ENCODE measurements around the gene EEF1G.

EEF1G gene

DNA sequence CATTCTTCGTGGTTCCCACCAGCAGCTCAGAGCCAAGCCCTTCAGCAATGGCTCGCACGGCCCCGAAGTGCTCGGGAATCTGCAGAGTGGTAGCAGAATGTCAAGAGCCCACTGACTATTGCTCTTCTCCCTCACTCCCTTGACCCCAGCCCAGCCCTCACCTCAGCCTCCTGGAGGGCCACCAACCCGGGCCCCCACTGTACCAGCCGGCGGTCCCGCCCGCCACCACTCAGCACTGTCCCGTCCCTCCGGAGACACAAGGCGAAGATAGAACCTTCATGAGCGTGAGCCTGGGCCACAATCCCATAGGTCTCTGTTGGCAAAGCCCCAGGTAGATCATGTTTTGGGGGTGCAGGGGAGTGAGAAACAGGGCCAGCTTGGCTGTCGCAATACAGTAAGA is 32.2 kb upstream of the EEF1G start:
- Histone ChIP-seq H3K4me3 (no peak overlapping the region), H3K9me3 (ENCODE audit: low read depth, low read length) (no peaks in the 10 kb centered on the region), H3K9ac (ENCODE audit: insufficient read length) (no peak overlapping the region), H3K36me3 (ENCODE audit: insufficient read depth, low read length) (no peaks in the 10 kb centered on the region), H3K27ac (no peak overlapping the region)
- DNase-seq (ENCODE audit: low read depth, low spot score) = no peak
- no peak for TF ChIP-seq FOXP2 (optimal IDR thresholded peaks at IDR 0.05; ENCODE audit: control extremely low read depth, extremely low read length, insufficient read depth)
- TF ChIP-seq POLR2AphosphoS5 (IDR thresholded peaks at IDR 0.05; ENCODE audit: borderline replicate concordance, low read depth, low read length) = no peak
- TF ChIP-seq EZH2 (IDR thresholded peaks at IDR 0.05) = no peak

DNA sequence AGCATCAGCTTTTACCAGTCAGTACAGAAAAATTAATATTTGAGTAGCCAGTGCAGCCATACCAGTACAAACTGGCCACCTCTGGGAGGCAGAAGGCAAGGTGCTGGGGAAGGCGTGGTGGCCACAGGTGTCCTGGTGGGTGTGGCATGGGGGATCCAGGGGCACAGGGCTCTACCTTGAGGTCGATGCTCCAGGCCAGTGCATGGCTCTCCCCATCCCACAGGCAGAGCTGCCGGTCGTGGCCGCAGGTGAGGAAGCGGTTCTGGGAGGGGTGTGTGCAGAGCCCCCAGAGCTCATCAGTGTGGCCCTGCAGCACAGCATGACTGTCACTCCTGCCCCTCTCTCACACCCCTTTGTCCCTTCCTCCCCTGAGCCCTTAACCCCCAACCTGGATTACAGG is 31.8 kb upstream of the EEF1G start:
- Histone ChIP-seq H3K4me3 (no peak overlapping the region), H3K9ac (ENCODE audit: insufficient read length) (no peak overlapping the region), H3K9me3 (ENCODE audit: low read depth, low read length) (no peaks in the 10 kb centered on the region), H3K27ac (no peak overlapping the region), H3K36me3 (ENCODE audit: insufficient read depth, low read length) (no peaks in the 10 kb centered on the region; the same call in 1 of the 2 replicates)
- no peak for DNase-seq (ENCODE audit: low read depth, low spot score)
- TF ChIP-seq FOXP2 (optimal IDR thresholded peaks at IDR 0.05; ENCODE audit: control extremely low read depth, extremely low read length, insufficient read depth) = no peak
- no peak for TF ChIP-seq EZH2 (IDR thresholded peaks at IDR 0.05)
- TF ChIP-seq POLR2AphosphoS5 (IDR thresholded peaks at IDR 0.05; ENCODE audit: borderline replicate concordance, low read depth, low read length) = no peak

DNA sequence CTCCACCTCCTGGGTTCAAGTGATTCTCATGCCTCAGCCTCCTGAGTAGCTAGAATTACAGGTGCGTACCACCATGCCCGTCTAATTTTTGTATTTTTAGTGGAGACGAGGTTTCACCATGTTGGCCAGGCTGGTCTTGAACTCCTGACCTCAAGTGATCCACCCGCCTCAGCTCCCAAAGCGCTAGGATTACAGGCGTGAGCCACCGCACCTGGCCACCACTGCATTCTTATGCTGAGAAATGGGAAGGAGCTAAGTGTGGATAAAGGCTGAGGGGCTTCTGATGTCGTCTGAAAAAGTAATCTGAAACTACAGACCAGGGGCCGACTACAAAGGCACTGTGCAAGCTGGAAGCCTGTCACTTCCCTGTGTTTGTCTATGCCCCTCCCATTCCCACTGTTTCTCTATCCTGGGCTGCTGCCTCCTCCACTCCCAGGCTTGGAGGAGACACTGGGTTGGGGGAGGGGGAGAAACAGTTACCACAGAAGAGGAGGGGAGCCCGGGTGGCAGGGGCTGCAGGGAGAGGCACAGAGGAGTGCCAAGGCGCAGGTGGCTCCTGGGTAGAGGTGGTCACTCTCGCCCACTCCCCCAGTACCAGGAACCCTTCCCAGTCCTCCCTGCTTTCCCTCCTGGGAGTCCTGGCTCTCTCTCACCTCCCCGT is 30.9 kb upstream of the EEF1G start:
- no peak for DNase-seq (ENCODE audit: low read depth, low spot score)
- Histone ChIP-seq H3K36me3 (ENCODE audit: insufficient read depth, low read length) (peaks cover 6% of the 10 kb centered on the region), H3K9ac (ENCODE audit: insufficient read length) (no peak overlapping the region), H3K9me3 (ENCODE audit: low read depth, low read length) (no peaks in the 10 kb centered on the region), H3K4me3 (no peak overlapping the region), H3K27ac (no peak overlapping the region)
- TF ChIP-seq POLR2AphosphoS5 (IDR thresholded peaks at IDR 0.05; ENCODE audit: borderline replicate concordance, low read depth, low read length) = no peak
- no peak for TF ChIP-seq FOXP2 (optimal IDR thresholded peaks at IDR 0.05; ENCODE audit: control extremely low read depth, extremely low read length, insufficient read depth)
- TF ChIP-seq EZH2 (IDR thresholded peaks at IDR 0.05) = no peak

DNA sequence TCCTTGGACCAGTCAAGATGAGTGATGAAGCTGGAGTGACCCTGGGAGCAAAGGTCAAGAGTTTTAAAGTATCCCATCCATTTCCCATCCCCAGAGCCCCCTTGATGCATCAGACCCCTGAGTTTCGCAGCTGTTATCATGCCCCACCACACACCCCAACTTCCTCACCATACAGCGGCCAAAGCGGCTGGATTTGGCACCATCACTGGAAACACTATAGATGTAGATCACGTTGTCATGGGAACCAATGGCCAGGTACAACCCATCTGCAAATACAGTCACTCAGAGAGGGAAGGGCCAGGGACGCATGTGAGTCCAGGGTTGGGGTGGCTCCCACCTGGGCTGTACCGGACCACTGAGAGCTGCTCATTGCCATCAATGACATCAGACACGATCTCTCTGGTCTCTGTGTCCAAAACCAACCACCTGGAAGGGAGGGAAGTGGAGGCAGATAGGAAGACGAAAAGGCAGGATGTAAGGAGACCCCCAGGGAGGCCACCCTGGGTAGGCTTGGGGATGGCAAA is 30.1 kb upstream of the EEF1G start:
- Histone ChIP-seq H3K9ac (ENCODE audit: insufficient read length) (no peak overlapping the region), H3K27ac (no peak overlapping the region; the same call in 1 of the 2 replicates), H3K4me3 (no peak overlapping the region), H3K36me3 (ENCODE audit: insufficient read depth, low read length) (peaks cover 11% of the 10 kb centered on the region), H3K9me3 (ENCODE audit: low read depth, low read length) (no peaks in the 10 kb centered on the region)
- TF ChIP-seq FOXP2 (optimal IDR thresholded peaks at IDR 0.05; ENCODE audit: control extremely low read depth, extremely low read length, insufficient read depth) (no peak), POLR2AphosphoS5 (IDR thresholded peaks at IDR 0.05; ENCODE audit: borderline replicate concordance, low read depth, low read length) (no peak), EZH2 (IDR thresholded peaks at IDR 0.05) (no peak)
- no peak for DNase-seq (ENCODE audit: low read depth, low spot score)

DNA sequence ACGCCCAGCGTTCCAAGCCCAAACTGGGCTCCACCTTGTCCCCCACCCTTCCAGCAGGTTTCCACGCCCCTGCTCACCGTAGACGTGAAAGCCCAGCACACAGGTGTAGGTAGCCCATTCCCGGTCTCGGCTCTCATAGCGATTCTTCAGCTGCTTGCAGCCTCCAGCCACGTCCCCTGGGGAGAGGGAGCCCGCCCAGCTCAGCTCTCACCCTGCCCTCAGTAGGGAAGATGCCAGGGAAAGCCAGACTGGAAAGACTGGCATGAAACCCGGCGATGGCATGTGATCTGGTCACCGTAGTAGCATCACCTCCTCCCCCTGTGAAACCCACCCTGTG is 29.3 kb upstream of the EEF1G start:
- Histone ChIP-seq H3K9ac (ENCODE audit: insufficient read length) (no peak overlapping the region), H3K4me3 (no peak overlapping the region), H3K27ac (no peak overlapping the region), H3K9me3 (ENCODE audit: low read depth, low read length) (no peaks in the 10 kb centered on the region), H3K36me3 (ENCODE audit: insufficient read depth, low read length) (peaks cover 19% of the 10 kb centered on the region)
- TF ChIP-seq FOXP2 (optimal IDR thresholded peaks at IDR 0.05; ENCODE audit: control extremely low read depth, extremely low read length, insufficient read depth) (no peak), POLR2AphosphoS5 (IDR thresholded peaks at IDR 0.05; ENCODE audit: borderline replicate concordance, low read depth, low read length) (no peak), EZH2 (IDR thresholded peaks at IDR 0.05) (no peak)
- no peak for DNase-seq (ENCODE audit: low read depth, low spot score)

DNA sequence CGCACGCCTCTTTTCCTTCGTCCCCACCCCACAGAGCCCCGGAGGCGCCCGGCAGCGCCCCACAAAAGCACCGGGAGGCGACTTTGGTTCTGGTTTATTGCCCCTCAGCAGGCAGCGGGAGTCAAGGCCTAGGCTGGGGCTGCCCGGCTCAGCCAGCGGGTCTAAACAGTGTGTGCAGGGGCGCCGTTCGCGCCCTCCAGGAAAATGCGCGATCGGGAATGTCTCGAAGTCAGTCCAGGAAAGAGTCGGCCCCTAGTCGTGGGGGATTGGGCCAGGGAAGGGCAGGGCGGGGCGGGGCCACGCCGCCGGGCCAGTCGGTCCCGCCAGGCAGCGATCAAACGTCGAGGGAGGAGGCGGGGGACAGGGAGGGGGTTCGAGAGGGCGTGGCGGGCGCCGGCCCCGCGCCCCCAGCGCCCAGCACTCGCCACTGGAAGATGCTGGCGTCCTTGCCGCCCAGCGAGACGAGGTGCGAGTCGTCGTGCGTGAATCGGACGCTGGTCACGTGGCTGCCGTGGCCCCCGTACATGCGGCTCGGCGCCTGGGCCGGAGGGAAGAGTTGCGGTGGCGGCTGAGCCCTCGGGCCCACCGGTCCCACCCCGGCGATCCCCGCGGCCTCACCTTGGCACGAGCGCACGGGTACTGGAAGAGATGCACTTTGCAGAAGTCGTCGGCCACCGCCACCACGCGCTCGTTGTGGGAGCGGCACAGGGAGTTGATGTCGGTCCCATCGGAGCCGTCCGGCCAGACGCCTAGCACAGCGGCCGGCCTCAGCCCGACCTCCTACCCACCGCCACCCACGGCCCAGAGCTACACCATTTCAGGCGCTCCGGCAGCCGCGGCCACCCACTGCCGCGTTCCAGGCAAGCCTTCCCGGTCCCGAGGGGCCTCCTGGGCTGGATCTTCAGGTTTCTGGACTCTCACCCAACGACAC is 28.7 kb upstream of the EEF1G start:
- TF ChIP-seq FOXP2 (optimal IDR thresholded peaks at IDR 0.05; ENCODE audit: control extremely low read depth, extremely low read length, insufficient read depth) = no peak
- no peak for DNase-seq (ENCODE audit: low read depth, low spot score)
- Histone ChIP-seq H3K36me3 (ENCODE audit: insufficient read depth, low read length) (peaks cover 25% of the 10 kb centered on the region), H3K4me3 (peak overlapping the region; percentile 87), H3K9ac (ENCODE audit: insufficient read length) (peak overlapping the region; percentile 78), H3K27ac (peak overlapping the region; percentile 74), H3K9me3 (ENCODE audit: low read depth, low read length) (no peaks in the 10 kb centered on the region)

DNA sequence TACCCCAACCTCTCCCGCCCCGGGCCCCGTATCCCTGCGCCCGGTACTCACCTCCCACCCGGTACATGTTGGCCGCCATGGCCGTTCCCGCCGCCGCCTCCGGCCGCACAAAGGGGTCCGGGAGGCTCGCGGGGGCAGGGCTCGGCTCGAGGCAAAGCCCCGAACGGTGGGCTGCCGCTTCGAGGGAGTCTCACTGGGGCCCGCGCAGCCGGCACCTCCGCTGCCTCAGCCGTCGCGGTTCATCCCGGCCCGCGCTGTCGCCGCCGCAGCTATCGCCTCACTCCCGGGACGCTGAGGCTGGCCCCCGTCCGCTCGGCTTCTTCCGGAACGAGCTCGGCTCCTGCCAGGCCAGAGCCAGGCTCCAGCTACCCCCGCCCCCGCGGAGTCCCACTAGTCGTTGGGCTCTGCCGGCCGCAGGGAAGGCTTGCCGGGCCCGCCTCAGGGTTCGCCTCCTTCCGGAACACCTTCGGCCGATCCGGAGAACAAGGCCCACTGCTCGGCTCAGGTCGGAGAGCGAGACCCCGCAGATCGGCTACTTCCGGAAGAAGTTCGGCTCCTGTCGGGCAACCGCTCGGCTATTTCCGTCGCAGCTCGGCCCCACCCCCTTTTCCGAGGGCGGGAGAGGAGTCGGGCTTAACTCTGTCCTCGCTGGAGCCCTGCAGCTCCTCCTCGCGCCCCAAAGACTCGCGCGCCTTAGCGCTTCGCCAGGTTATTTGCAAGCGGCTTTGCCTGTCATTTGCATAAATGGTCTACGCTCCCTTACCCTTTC is 27.9 kb upstream of the EEF1G start, which contains the start of gene MTA2:
TSS of gene MTA2 (minus strand) at position 494 of the 769 bp plus-strand sequence. CDS start at position 79, 415 bp downstream.
- H3K27ac ChIP-seq = peak within 1 kb of the TSS; percentile 92
- peak within 1 kb of the TSS; percentile 87 for H3K4me3 ChIP-seq
- DNase-seq (ENCODE audit: low read depth, low spot score) = peak; percentile 86
- no peaks in the 10 kb centered on the region for H3K9me3 ChIP-seq (ENCODE audit: low read depth, low read length)
- peak within 1 kb of the TSS; percentile 99 for H3K9ac ChIP-seq (ENCODE audit: insufficient read length)
- peaks cover 34% of the 10 kb centered on the region for H3K36me3 ChIP-seq (ENCODE audit: insufficient read depth, low read length)
- TF ChIP-seq EZH2 (IDR thresholded peaks at IDR 0.05) (no peak), POLR2AphosphoS5 (IDR thresholded peaks at IDR 0.05; ENCODE audit: borderline replicate concordance, low read depth, low read length) (peak; percentile 68; the same call in 1 of the 2 replicates), FOXP2 (optimal IDR thresholded peaks at IDR 0.05; ENCODE audit: control extremely low read depth, extremely low read length, insufficient read depth) (peak; percentile 91)

DNA sequence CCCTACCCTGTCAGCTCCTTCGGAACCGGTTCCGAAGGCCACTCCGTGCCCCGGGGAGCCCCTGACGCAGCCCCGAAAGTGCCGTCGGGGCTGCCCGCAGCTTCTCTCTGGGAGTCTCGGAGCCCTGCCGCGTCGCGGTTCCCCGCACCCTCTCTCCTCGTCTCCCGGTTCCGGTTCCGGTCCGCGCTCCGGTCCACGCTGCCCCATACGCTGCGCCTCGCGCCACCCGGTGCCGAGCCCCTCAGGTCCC is 27.4 kb upstream of the EEF1G start:
- peak overlapping the region; percentile 92 for H3K27ac ChIP-seq
- peak overlapping the region; percentile 99 for H3K9ac ChIP-seq (ENCODE audit: insufficient read length)
- peaks cover 39% of the 10 kb centered on the region for H3K36me3 ChIP-seq (ENCODE audit: insufficient read depth, low read length)
- TF ChIP-seq EZH2 (IDR thresholded peaks at IDR 0.05) (no peak), POLR2AphosphoS5 (IDR thresholded peaks at IDR 0.05; ENCODE audit: borderline replicate concordance, low read depth, low read length) (no peak), FOXP2 (optimal IDR thresholded peaks at IDR 0.05; ENCODE audit: control extremely low read depth, extremely low read length, insufficient read depth) (no peak)
- H3K9me3 ChIP-seq (ENCODE audit: low read depth, low read length) = no peaks in the 10 kb centered on the region
- no peak for DNase-seq (ENCODE audit: low read depth, low spot score)
- H3K4me3 ChIP-seq = peak overlapping the region; percentile 87

Measured in SK-N-MC (cell line).